Measurements from ENCODE around the gene FCRLA.
"Not testable (repeated sequence)": the region's sequence is repeated elsewhere in the genome, so short reads cannot be mapped to it uniquely, and the experiment has no call there.

- not testable (repeated sequence) for TF ChIP-seq POLR2A (IDR thresholded peaks at IDR 0.05; ENCODE audit: low read depth, low read length); TAF1 (IDR thresholded peaks at IDR 0.05; ENCODE audit: borderline replicate concordance, low read depth, low read length); POLR2AphosphoS5 (IDR thresholded peaks at IDR 0.05; ENCODE audit: low read depth, low read length)
Measured at GRCh38 chr1:161663569-161663968, 43.5 kb upstream of the FCRLA start.

Data from GM12892 (cell line).